NAMALWA (cell line): ENCODE measurements around the gene CIAO2B.

Source experiments
- DNase-seq: peaks from one replicate; pipeline ENCODE4 v3.0.0-alpha.2; 2015; ENCODE audit warnings: low spot score

Gene CIAO2B

GRCh38 chr16:66885491-66885890, 48.7 kb downstream of the CIAO2B start:
- DNase-seq, result no peak

GRCh38 chr16:66882702-66883101, 51.5 kb downstream of the CIAO2B start:
- no peak for DNase-seq
